Measurements from ENCODE around the gene MICU1. TPM values are rescaled to one million over a fixed set of nuclear protein-coding genes. Genes with fewer than 3 reads are reported as not detected.
"Not testable (repeated sequence)": the region's sequence is repeated elsewhere in the genome, so short reads cannot be mapped to it uniquely, and the experiment has no call there.

The MICU1 gene
- total RNA-seq, 1 donor from 2014 or later, result 49.0 TPM

- intact Hi-C loops (cut with DNase I), result no loop called here
- DNase-seq (ENCODE audit: missing footprints) (no peak), ATAC-seq (no peak)
These were observed 145.0 kb downstream of the MICU1 start for GRCh38 chr10:72480861-72481260.

GRCh38 chr10:72477463-72477862 is 148.4 kb downstream of the MICU1 start:
- intact Hi-C loops (cut with DNase I), result no loop called here
- DNase-seq (ENCODE audit: missing footprints), result no peak
- no peak for ATAC-seq

- DNase-seq (ENCODE audit: missing footprints), result no peak
- intact Hi-C loops (cut with DNase I), result no loop called here
- no peak for ATAC-seq
These were observed 153.6 kb downstream of the MICU1 start for GRCh38 chr10:72472306-72472705.

GRCh38 chr10:72470666-72471065 is 155.2 kb downstream of the MICU1 start:
- intact Hi-C loops (cut with DNase I), result no loop called here
- DNase-seq (ENCODE audit: missing footprints) (no peak), ATAC-seq (no peak)

- ATAC-seq; DNase-seq (ENCODE audit: missing footprints); intact Hi-C loops (cut with DNase I): not testable (repeated sequence)
These were observed 158.8 kb downstream of the MICU1 start for GRCh38 chr10:72467064-72467463.

GRCh38 chr10:72466018-72466417 is 159.9 kb downstream of the MICU1 start:
- no peak for DNase-seq (ENCODE audit: missing footprints)
- intact Hi-C loops (cut with DNase I), result no loop called here
- ATAC-seq, result no peak

- intact Hi-C loops (cut with DNase I), result no loop called here
- no peak for ATAC-seq
- DNase-seq (ENCODE audit: missing footprints), result no peak
These were observed 161.4 kb downstream of the MICU1 start for GRCh38 chr10:72464438-72464837.

GRCh38 chr10:72462261-72462660 is 163.6 kb downstream of the MICU1 start:
- DNase-seq (ENCODE audit: missing footprints), result no peak
- no peak for ATAC-seq
- intact Hi-C loops (cut with DNase I), result no loop called here

- ATAC-seq (no peak), DNase-seq (ENCODE audit: missing footprints) (no peak)
- intact Hi-C loops (cut with DNase I), result no loop called here
These were observed 164.8 kb downstream of the MICU1 start for GRCh38 chr10:72461085-72461484.

GRCh38 chr10:72460284-72460876 is 165.5 kb downstream of the MICU1 start:
- intact Hi-C loops (cut with DNase I), result no loop called here
- ATAC-seq, result no peak
- no peak for DNase-seq (ENCODE audit: missing footprints)

- no peak for ATAC-seq
- DNase-seq (ENCODE audit: missing footprints), result no peak
- intact Hi-C loops (cut with DNase I), result no loop called here
These were observed 166.6 kb downstream of the MICU1 start for GRCh38 chr10:72459301-72459700.

GRCh38 chr10:72455889-72456595 is 169.8 kb downstream of the MICU1 start:
- ATAC-seq, result no peak
- DNase-seq (ENCODE audit: missing footprints), result no peak
- intact Hi-C loops (cut with DNase I), result no loop called here

- intact Hi-C loops (cut with DNase I), result no loop called here
- no peak for ATAC-seq
These were observed 175.9 kb downstream of the MICU1 start for GRCh38 chr10:72449941-72450441.

GRCh38 chr10:72445851-72446250 is 180.0 kb downstream of the MICU1 start:
- intact Hi-C loops (cut with DNase I), result no loop called here
- ATAC-seq, result no peak
- no peak for DNase-seq (ENCODE audit: missing footprints)

More at GRCh38 chr10:72449941-72450441, 175.9 kb downstream of the MICU1 start:
- DNase-seq (ENCODE audit: missing footprints), result no peak

- DNase-seq (ENCODE audit: missing footprints); intact Hi-C loops (cut with DNase I); ATAC-seq: not testable (repeated sequence)
These were observed 182.9 kb downstream of the MICU1 start for GRCh38 chr10:72442969-72443368.

GRCh38 chr10:72435570-72435969 is 190.3 kb downstream of the MICU1 start:
- intact Hi-C loops (cut with DNase I), result no loop called here
- no peak for ATAC-seq
- no peak for DNase-seq (ENCODE audit: missing footprints)

- intact Hi-C loops (cut with DNase I); ATAC-seq; DNase-seq (ENCODE audit: missing footprints): not testable (repeated sequence)
These were observed 194.9 kb downstream of the MICU1 start for GRCh38 chr10:72430936-72431335.

- intact Hi-C loops (cut with DNase I), result no loop called here
- DNase-seq (ENCODE audit: missing footprints), result no peak
- no peak for ATAC-seq
These were observed 195.9 kb downstream of the MICU1 start for GRCh38 chr10:72429931-72430330.

GRCh38 chr10:72426986-72427385 is 198.9 kb downstream of the MICU1 start:
- DNase-seq (ENCODE audit: missing footprints) (no peak), ATAC-seq (peak; percentile 78)
- intact Hi-C loops (cut with DNase I), result no loop called here

GRCh38 chr10:72425133-72425532 is 200.7 kb downstream of the MICU1 start:
- intact Hi-C loops (cut with DNase I), result no loop called here
- ATAC-seq (peak; percentile 85), DNase-seq (ENCODE audit: missing footprints) (no peak)
